ENCODE results near the gene BRF1. TPM values are rescaled to one million over a fixed set of nuclear protein-coding genes. Genes with fewer than 3 reads are reported as not detected.
A peak's percentile ranks its signal among the peaks of the same experiment; 100 is the strongest.
"Not testable (repeated sequence)": the region's sequence is repeated elsewhere in the genome, so short reads cannot be mapped to it uniquely, and the experiment has no call there.

Gene BRF1
- total RNA-seq, 1 donor from 2014 or later, result 60.7 TPM

- FAIRE-seq, result no peak
- no peak for DNase-seq (ENCODE audit: low spot score in 2 of 2)
Measured at GRCh38 chr14:105333020-105333490, 32.3 kb upstream of the BRF1 start.

- FAIRE-seq (no peak), DNase-seq (ENCODE audit: low spot score in 2 of 2) (no peak)
Measured at GRCh38 chr14:105332350-105332874, 31.6 kb upstream of the BRF1 start.

GRCh38 chr14:105331575-105332349 lies 31.0 kb upstream of the BRF1 start:
- no peak for FAIRE-seq
- no peak for DNase-seq (ENCODE audit: low spot score in 2 of 2)

- FAIRE-seq (no peak), DNase-seq (ENCODE audit: low spot score in 2 of 2) (no peak)
Measured at GRCh38 chr14:105330491-105330895, 29.7 kb upstream of the BRF1 start.

GRCh38 chr14:105329411-105330150 lies 28.8 kb upstream of the BRF1 start:
- DNase-seq (ENCODE audit: low spot score in 2 of 2), result no peak
- FAIRE-seq, result no peak

GRCh38 chr14:105328678-105329390 lies 28.0 kb upstream of the BRF1 start:
- FAIRE-seq, result no peak
- DNase-seq (ENCODE audit: low spot score in 2 of 2), result no peak

- no peak for DNase-seq (ENCODE audit: low spot score in 2 of 2)
- FAIRE-seq, result no peak
Measured at GRCh38 chr14:105328070-105328677, 27.4 kb upstream of the BRF1 start.

- DNase-seq (ENCODE audit: low spot score in 2 of 2); FAIRE-seq: not testable (repeated sequence)
Measured at GRCh38 chr14:105327695-105328045, 26.9 kb upstream of the BRF1 start.

- FAIRE-seq, result no peak
- no peak for DNase-seq (ENCODE audit: low spot score in 2 of 2)
Measured at GRCh38 chr14:105326891-105327694, 26.3 kb upstream of the BRF1 start.

- no peak for FAIRE-seq
- DNase-seq (ENCODE audit: low spot score in 2 of 2), result no peak
Measured at GRCh38 chr14:105326568-105326867, 25.7 kb upstream of the BRF1 start.

- DNase-seq (ENCODE audit: low spot score in 2 of 2), result no peak
- FAIRE-seq, result no peak
Measured at GRCh38 chr14:105325716-105326567, 25.1 kb upstream of the BRF1 start.

- DNase-seq (ENCODE audit: low spot score in 2 of 2) (no peak), FAIRE-seq (no peak)
Measured at GRCh38 chr14:105325303-105325702, 24.5 kb upstream of the BRF1 start.

GRCh38 chr14:105324871-105325270 lies 24.1 kb upstream of the BRF1 start:
- DNase-seq (ENCODE audit: low spot score in 2 of 2) (no peak), FAIRE-seq (no peak)

GRCh38 chr14:105324080-105324778 lies 23.4 kb upstream of the BRF1 start:
- no peak for FAIRE-seq
- DNase-seq (ENCODE audit: low spot score in 2 of 2), result no peak

GRCh38 chr14:105323663-105324062 lies 22.9 kb upstream of the BRF1 start:
- FAIRE-seq (no peak), DNase-seq (ENCODE audit: low spot score in 2 of 2) (peak in 1 of 2 donors; percentile 13)

- FAIRE-seq, result no peak
Measured at GRCh38 chr14:105322791-105323556, 22.2 kb upstream of the BRF1 start.

GRCh38 chr14:105317546-105317945 lies 16.7 kb upstream of the BRF1 start:
- FAIRE-seq (no peak), DNase-seq (ENCODE audit: low spot score in 2 of 2) (peak in 1 of 2 donors; percentile 58)

More at GRCh38 chr14:105322791-105323556, 22.2 kb upstream of the BRF1 start:
- peak in 1 of 2 donors; percentile 24 for DNase-seq (ENCODE audit: low spot score in 2 of 2)
